Tibial nerve (tissue), 4 donors: ENCODE measurements around the gene FERMT3. TPM values are rescaled to one million over a fixed set of nuclear protein-coding genes. Genes with fewer than 3 reads are reported as not detected.

ENCODE experiments used
- DNase-seq, 2 donors: peaks; one replicate each; pipeline ENCODE4 v3.0.0-alpha.2; 2019; ENCODE audit warnings: low spot score in 2 of 2
- H3K27ac ChIP-seq, 4 donors: fragments of 200-600 bp; sonication (generic) in 3 of 4; one replicate each; pipeline ENCODE4 v1.5.1; 2017 to 2019; ENCODE audit warnings: mild to moderate bottlenecking in 1 of 4
- H3K27me3 ChIP-seq, 2 donors: fragments of 200-600 bp; sonication (generic) in 1 of 2; one replicate each; pipeline versions ENCODE4 v1.5.1 to v1.6.0; 2017 to 2019
- H3K36me3 ChIP-seq, 3 donors: fragments of 200-600 bp; sonication (generic); one replicate each; pipeline ENCODE4 v1.5.1; 2018 to 2019
- H3K4me1 ChIP-seq, 4 donors: fragments of 200-600 bp; sonication (generic) in 3 of 4; one replicate each; pipeline ENCODE4 v1.5.1; 2017 to 2019
- H3K4me3 ChIP-seq, 4 donors: fragments of 200-600 bp; sonication (generic) in 3 of 4; one replicate each; pipeline ENCODE4 v1.5.1; 2017 to 2019; ENCODE audit warnings: mild to moderate bottlenecking in 1 of 4, moderate library complexity in 1 of 4
- H3K9me3 ChIP-seq, 4 donors: fragments of 200-600 bp; sonication (generic) in 3 of 4; one replicate each; pipeline ENCODE4 v1.5.1; 2017 to 2019
- EP300 ChIP-seq, 2 donors: sonication (generic); formaldehyde crosslinking; IDR thresholded peaks; one replicate each; pipeline ENCODE4 v1.6.1; 2017; ENCODE audit warnings: antibody characterized with exemption in 2 of 2, mild to moderate bottlenecking in 1 of 2
- POLR2A ChIP-seq, 2 donors: fragments of 450-650 bp; IDR thresholded peaks; one replicate each; pipeline ENCODE4 v1.6.1; 2017; ENCODE audit warnings: antibody characterized with exemption in 2 of 2, mild to moderate bottlenecking in 2 of 2, moderate library complexity in 2 of 2
- WGBS, 2 donors: methylation state at CpG; one replicate each; pipeline ENCODE4 v1.1.5; 2018; 5-methylcytosine and 5-hydroxymethylcytosine counted together
- total RNA-seq, 4 donors: library from RNA; depleted of rRNA; stranded (reverse); fragments of >200 nt; gene quantifications; one replicate each; pipeline ENCODE4 v1.1.0, GENCODE V29; 2016
- TF ChIP-seq, protein P1 (sequence below), 5 experiments: fragments of 200-600 bp in 3 of 5; fragments of 450-650 bp in 2 of 5; sonication (generic) in 3 of 5; IDR thresholded peaks; one replicate each; pipeline ENCODE4 v1.5.1; 2016 to 2019; ENCODE audit warnings: antibody characterized with exemption in 5 of 5, mild to moderate bottlenecking in 3 of 5, moderate library complexity in 2 of 5

FERMT3 gene
- total RNA-seq, 4 donors from 2014 or later: 17.2 to 83.1 (median 29.6) TPM

DNA sequence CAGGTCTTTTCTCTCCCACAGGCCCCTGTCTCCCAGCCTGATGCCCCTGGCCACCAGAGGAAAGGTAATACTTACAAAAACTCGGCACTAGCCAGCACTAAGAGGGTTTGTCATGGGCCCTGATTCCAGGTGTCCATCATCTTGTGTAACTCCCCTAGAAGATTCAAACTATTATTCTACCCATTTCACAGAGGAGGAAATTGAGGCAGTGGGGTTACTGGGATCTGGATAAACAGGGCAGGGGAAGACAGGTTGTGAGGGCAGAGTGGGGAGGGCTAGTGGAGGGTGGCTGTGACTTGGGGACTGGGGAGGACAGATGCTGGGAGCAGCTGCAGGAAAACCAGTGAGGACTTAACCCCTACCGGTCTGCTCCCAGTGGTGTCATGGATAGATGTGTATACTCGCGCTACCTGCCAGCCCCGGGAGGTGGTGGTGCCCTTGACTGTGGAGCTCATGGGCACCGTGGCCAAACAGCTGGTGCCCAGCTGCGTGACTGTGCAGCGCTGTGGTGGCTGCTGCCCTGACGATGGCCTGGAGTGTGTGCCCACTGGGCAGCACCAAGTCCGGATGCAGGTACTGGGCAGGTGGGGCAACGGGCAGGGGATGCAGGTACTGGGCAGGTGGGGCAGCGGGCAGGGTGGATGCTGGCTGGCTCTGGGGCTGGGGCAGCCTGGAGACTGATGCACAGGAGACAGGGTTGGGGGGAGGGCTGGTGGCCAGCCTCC is 29.1 kb downstream of the FERMT3 start:
- Histone ChIP-seq H3K4me1 (peaks cover 0 to 64% (median 34%) of the 10 kb centered on the region in 4 donors), H3K27ac (peak overlapping the region in 3 of 4 donors; percentile 86 to 94 (median 92)), H3K36me3 (peaks cover 0 to 33% (median 4%) of the 10 kb centered on the region in 3 donors), H3K4me3 (peak overlapping the region in 2 of 4 donors; percentile 79 to 90), H3K27me3 (no peaks in the 10 kb centered on the region), H3K9me3 (no peaks in the 10 kb centered on the region)
- no peak for DNase-seq
- WGBS, 2 donors: 76 to 80% methylated on average over 2 to 12 of the region's 12 CpGs
- TF ChIP-seq POLR2A (IDR thresholded peaks at IDR 0.05) (no peak), EP300 (IDR thresholded peaks at IDR 0.05) (no peak)
- TF ChIP-seq, protein P1, sequence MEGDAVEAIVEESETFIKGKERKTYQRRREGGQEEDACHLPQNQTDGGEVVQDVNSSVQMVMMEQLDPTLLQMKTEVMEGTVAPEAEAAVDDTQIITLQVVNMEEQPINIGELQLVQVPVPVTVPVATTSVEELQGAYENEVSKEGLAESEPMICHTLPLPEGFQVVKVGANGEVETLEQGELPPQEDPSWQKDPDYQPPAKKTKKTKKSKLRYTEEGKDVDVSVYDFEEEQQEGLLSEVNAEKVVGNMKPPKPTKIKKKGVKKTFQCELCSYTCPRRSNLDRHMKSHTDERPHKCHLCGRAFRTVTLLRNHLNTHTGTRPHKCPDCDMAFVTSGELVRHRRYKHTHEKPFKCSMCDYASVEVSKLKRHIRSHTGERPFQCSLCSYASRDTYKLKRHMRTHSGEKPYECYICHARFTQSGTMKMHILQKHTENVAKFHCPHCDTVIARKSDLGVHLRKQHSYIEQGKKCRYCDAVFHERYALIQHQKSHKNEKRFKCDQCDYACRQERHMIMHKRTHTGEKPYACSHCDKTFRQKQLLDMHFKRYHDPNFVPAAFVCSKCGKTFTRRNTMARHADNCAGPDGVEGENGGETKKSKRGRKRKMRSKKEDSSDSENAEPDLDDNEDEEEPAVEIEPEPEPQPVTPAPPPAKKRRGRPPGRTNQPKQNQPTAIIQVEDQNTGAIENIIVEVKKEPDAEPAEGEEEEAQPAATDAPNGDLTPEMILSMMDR (IDR thresholded peaks at IDR 0.05): no peak

DNA sequence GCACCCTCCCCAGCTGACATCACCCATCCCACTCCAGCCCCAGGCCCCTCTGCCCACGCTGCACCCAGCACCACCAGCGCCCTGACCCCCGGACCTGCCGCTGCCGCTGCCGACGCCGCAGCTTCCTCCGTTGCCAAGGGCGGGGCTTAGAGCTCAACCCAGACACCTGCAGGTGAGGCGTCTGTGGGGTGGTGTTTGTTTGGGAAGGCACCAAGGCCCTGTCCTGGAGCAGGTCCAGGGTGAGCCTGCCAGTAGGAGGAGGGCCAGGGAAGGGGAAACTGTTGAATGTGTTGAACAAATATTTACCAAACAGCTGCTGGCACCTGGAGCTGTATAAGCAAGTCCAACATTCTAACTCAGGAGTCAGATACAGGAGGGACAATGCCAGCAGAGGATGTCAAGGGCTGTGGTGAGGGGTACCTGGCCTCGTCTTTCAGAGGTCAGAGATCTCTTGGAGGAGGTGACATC is 31.0 kb downstream of the FERMT3 start:
- TF ChIP-seq POLR2A (IDR thresholded peaks at IDR 0.05) (no peak), EP300 (IDR thresholded peaks at IDR 0.05) (no peak)
- TF ChIP-seq, protein P1 (IDR thresholded peaks at IDR 0.05): no peak

DNA sequence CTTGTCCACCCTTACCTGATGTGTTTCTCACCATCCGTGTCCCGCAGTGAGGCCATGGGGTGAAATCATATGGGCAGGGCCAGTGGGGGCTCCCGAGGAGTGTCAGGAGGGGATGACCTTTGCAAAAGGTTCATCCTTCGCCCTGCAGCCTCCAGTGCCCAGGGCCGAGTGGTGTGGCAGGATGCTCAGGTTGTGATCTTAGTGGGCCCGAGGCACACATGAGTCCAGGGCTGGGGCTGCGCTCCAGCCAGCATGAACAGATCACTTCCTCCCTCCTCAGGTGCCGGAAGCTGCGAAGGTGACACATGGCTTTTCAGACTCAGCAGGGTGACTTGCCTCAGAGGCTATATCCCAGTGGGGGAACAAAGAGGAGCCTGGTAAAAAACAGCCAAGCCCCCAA is 31.6 kb downstream of the FERMT3 start:
- WGBS, 2 donors: 88 to 96% methylated on average over 8 to 9 of the region's 9 CpGs
- Histone ChIP-seq H3K27me3 (no peaks in the 10 kb centered on the region), H3K4me3 (no peak overlapping the region), H3K27ac (peak overlapping the region in 2 of 4 donors; percentile 26 to 95), H3K36me3 (peaks cover 0 to 36% (median 4%) of the 10 kb centered on the region in 3 donors), H3K9me3 (no peaks in the 10 kb centered on the region), H3K4me1 (peaks cover 0 to 52% (median 40%) of the 10 kb centered on the region in 4 donors)
- no peak for DNase-seq
- no peak for TF ChIP-seq POLR2A (IDR thresholded peaks at IDR 0.05)

More for the DNA sequence above, 31.0 kb downstream of the FERMT3 start:
- H3K27me3 ChIP-seq: no peaks in the 10 kb centered on the region
- no peak for DNase-seq
- no peak overlapping the region for H3K4me3 ChIP-seq
- peak overlapping the region in 2 of 4 donors; percentile 11 to 19 for H3K27ac ChIP-seq
- no peaks in the 10 kb centered on the region for H3K9me3 ChIP-seq
- H3K36me3 ChIP-seq: peaks cover 0 to 33% (median 4%) of the 10 kb centered on the region in 3 donors
- WGBS, 2 donors: 71 to 72% methylated on average over 12 of the region's 12 CpGs
- peaks cover 0 to 52% (median 36%) of the 10 kb centered on the region in 4 donors for H3K4me1 ChIP-seq

- peaks cover 0 to 46% (median 4%) of the 10 kb centered on the region in 3 donors for H3K36me3 ChIP-seq
- no peak for DNase-seq
- no peak for TF ChIP-seq POLR2A (IDR thresholded peaks at IDR 0.05)
- H3K9me3 ChIP-seq: no peaks in the 10 kb centered on the region
- H3K27me3 ChIP-seq: no peaks in the 10 kb centered on the region
- H3K27ac ChIP-seq: peak overlapping the region in 2 of 4 donors; percentile 95 to 100
- H3K4me3 ChIP-seq: no peak overlapping the region
- peaks cover 0 to 51% (median 35%) of the 10 kb centered on the region in 4 donors for H3K4me1 ChIP-seq
- WGBS, 2 donors: 72 to 82% methylated on average over 5 of the region's 5 CpGs
Measured at GRCh38 chr11:64238999-64239398, 32.5 kb downstream of the FERMT3 start.

GRCh38 chr11:64239662-64240434 is 33.3 kb downstream of the FERMT3 start:
- peak overlapping the region; percentile 95 to 100 (median 100) for H3K27ac ChIP-seq
- H3K36me3 ChIP-seq: peaks cover 0 to 51% (median 4%) of the 10 kb centered on the region in 3 donors
- peaks cover 0 to 54% (median 35%) of the 10 kb centered on the region in 4 donors for H3K4me1 ChIP-seq
- TF ChIP-seq, protein P1 (IDR thresholded peaks at IDR 0.05): no peak
- TF ChIP-seq POLR2A (IDR thresholded peaks at IDR 0.05): no peak
- no peak for TF ChIP-seq EP300 (IDR thresholded peaks at IDR 0.05)
- no peak for DNase-seq
- 74 to 83% methylated on average over 11 of the region's 11 CpGs for whole genome bisulfite sequencing, 2 donors
- H3K4me3 ChIP-seq: peak overlapping the region; percentile 55 to 91 (median 82)
- H3K9me3 ChIP-seq: no peaks in the 10 kb centered on the region
- no peaks in the 10 kb centered on the region for H3K27me3 ChIP-seq
